Measurements from ENCODE around the gene CEP126.
"Not testable (repeated sequence)": the region's sequence is repeated elsewhere in the genome, so short reads cannot be mapped to it uniquely, and the experiment has no call there.

The CEP126 gene

GRCh38 chr11:101923554-101923953 lies 8.7 kb downstream of the CEP126 start:
- no peak for DNase-seq (ENCODE audit: low read depth in 1 of 2, low spot score in 1 of 2)

DNA sequence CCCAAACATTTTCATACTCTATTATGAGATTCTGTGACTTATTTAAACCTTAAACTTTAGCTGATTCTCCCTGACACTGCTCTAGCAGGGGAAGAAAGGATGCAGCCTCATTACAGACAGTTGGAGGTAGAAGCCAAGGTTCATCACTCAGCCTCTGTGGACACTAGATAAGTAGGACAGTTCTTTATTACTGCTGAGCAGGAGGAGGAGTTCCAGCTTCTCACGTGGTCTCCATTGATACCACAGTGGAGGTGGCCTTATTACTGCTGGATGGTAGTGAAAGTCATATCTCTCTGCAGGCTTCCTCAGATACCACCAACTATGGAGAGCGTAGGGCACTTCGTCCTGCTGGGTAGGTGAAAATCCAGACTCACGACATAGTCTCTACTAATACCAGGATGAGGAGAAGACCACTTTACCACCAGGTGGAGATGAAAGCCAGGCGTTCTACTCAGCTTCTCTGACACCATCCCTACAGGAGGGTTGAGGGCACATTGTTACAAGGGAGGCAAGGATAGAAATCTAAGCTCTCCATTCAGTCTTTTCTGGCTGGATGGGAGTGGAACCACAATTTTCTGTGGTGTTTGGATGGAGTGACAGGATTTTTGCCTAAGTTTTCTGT lies 14.6 kb downstream of the CEP126 start:
- no peak for DNase-seq (ENCODE audit: low read depth in 1 of 2, low spot score in 1 of 2)

DNA sequence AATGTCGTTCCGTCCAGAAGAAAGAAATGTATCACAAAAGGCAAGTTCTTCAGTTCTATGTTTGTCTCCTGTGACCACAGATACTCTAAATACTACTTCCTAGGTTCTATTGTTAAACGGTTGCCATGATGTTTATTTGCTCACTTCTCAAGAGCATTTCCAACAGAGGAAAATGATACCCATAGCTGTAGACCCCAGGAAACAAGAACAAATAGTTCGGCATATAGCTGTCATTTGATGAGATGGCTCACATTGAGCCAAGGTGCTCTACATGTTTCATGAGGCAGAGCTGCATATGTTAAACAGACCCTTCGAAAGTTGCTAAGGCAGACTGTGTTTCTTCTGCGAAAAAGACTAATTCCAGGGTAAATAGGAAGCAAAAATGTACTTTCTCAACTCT lies 16.9 kb downstream of the CEP126 start:
- no peak for DNase-seq (ENCODE audit: low read depth in 1 of 2, low spot score in 1 of 2)

DNA sequence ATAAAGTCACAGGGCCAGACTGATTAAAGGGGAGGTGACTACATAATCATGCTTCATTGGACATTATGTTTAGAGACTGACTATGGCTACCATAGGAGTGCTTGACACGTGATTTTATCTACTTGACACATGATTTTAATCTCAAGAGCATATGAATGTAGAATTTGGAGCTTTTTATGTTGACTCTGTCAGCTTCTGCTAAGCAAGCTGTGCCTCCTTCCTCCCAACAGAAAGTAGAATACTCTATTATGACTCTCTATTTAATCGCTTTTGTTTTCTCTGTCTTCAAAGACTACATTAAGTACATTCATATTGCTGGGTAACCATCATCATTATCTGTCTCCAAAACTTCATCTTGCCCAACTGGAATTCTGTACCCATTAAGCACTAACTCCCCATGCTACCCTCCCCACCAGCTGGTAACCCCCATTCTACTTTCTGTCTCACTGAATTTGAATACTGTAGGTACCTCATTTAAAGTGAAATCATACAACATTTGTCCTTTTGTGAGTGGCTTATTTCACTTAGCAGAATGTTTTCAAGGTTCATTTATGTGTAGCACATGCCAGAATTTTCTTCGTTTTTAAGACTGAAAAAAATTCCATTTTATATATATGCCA lies 26.2 kb downstream of the CEP126 start:
- no peak for DNase-seq (ENCODE audit: low read depth in 1 of 2, low spot score in 1 of 2)

DNA sequence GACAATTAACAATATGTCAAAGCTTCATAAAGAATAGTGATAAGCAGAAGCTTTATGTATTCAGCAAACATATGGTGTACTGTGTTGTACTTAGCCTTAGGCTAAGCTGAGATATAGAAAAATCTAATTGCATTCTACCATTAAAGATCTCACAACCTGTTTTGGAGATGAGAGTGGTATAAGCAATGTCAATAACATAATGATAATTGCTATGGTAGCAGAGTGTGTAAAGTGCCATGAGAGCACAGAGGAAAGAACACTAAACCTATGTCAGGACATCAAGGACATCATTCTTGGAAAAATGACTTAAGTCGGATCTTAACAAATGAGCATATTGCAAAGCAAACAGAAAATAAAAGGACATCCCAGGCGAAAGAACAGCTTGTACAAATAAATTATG lies 30.1 kb downstream of the CEP126 start:
- DNase-seq (ENCODE audit: low read depth in 1 of 2, low spot score in 1 of 2): no peak

GRCh38 chr11:101945448-101945847 lies 30.6 kb downstream of the CEP126 start:
- DNase-seq (ENCODE audit: low read depth in 1 of 2, low spot score in 1 of 2): no peak

- no peak for DNase-seq (ENCODE audit: low read depth in 1 of 2, low spot score in 1 of 2)
These were observed 34.9 kb downstream of the CEP126 start for GRCh38 chr11:101949680-101950220.

- DNase-seq (ENCODE audit: low read depth in 1 of 2, low spot score in 1 of 2): no peak
These were observed 40.5 kb downstream of the CEP126 start for GRCh38 chr11:101955278-101955677.

GRCh38 chr11:101955701-101956100 lies 40.9 kb downstream of the CEP126 start:
- no peak for DNase-seq (ENCODE audit: low read depth in 1 of 2, low spot score in 1 of 2)

- no peak for DNase-seq (ENCODE audit: low read depth in 1 of 2, low spot score in 1 of 2)
These were observed 45.4 kb downstream of the CEP126 start for GRCh38 chr11:101960231-101960630.

DNA sequence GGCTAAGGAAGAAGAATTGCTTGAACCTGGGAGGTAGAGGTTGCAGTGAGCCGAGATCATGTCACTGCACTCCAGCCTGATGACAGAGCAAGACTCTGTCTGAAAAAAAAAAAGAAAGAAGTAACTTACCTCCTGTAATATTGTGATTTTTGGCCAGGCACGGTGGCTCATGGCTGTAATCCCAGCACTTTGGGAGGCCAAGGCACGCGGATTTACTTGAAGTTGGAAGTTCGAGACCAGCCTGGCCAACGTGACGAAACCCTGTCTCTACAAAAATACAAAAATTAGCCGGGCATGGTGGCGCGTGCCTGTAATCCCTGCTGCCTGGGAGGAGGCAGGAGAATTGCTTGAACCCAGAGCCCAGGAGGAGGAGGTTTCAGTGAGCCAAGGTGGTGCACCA lies 49.4 kb downstream of the CEP126 start:
- DNase-seq (ENCODE audit: low read depth in 1 of 2, low spot score in 1 of 2): not testable (repeated sequence)

DNA sequence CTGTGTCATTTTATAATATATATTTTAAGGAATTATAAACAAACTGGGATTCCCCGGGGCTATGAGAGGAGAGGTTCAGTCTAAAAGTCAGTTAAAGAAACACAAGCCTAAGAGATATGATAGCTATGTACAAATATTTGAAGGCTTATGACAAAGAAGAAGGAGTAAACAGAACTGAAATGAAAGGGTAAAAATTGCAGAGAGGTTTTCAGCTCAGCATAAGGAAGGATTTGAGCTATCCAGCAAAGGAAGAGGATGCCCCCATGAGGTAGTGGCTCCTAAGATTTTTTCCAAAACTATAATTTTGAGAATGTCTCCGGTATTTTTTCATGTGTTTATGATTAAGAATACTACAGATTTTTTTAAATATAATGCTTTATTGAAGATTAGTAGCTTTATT lies 59.4 kb downstream of the CEP126 start:
- DNase-seq (ENCODE audit: low read depth in 1 of 2, low spot score in 1 of 2): no peak

GRCh38 chr11:101974771-101975170 lies 60.0 kb downstream of the CEP126 start:
- no peak for DNase-seq (ENCODE audit: low read depth in 1 of 2, low spot score in 1 of 2)

GRCh38 chr11:101975734-101976133 lies 60.9 kb downstream of the CEP126 start:
- no peak for DNase-seq (ENCODE audit: low read depth in 1 of 2, low spot score in 1 of 2)

- no peak for DNase-seq (ENCODE audit: low read depth in 1 of 2, low spot score in 1 of 2)
These were observed 72.6 kb downstream of the CEP126 start for GRCh38 chr11:101987370-101987769.

GRCh38 chr11:101993172-101993571 lies 78.4 kb downstream of the CEP126 start:
- DNase-seq (ENCODE audit: low read depth in 1 of 2, low spot score in 1 of 2): no peak

- not testable (repeated sequence) for DNase-seq (ENCODE audit: low read depth in 1 of 2, low spot score in 1 of 2)
These were observed 79.3 kb downstream of the CEP126 start for GRCh38 chr11:101994052-101994469.

- no peak for DNase-seq (ENCODE audit: low read depth in 1 of 2, low spot score in 1 of 2)
These were observed 81.3 kb downstream of the CEP126 start for GRCh38 chr11:101996111-101996510.

DNA sequence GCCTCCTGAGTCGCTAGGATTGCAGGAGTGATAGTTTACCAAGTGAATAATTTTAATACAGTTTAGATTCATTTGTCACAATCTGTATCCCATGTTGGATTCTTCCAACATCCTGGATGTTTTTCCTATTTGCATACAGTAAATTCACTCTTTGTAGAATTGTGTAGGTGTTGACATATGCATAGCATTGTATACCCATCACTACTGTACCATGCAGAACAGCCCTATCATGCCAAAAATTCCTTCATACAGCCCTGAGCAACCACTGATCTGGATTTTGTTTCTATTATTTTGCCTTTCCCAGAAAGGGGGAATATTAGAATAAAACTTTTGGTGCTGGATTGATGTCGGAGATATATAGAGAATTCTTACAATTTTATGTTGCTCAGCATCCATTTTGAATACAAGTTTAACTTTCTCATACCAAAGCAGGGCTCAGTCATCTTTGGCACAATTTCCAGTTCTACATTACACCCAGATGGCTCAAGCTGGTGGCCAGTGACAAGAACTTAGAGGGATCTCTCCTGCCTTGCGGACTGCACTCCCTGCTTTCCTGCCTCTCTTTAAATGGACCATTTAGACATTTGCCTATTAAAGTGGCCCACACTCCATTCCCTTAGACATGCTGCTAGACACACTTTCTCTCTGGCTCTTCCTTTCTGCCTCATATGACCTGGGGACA lies 87.0 kb downstream of the CEP126 start:
- DNase-seq (ENCODE audit: low read depth in 1 of 2, low spot score in 1 of 2): no peak

- no peak for DNase-seq (ENCODE audit: low read depth in 1 of 2, low spot score in 1 of 2)
These were observed 89.4 kb downstream of the CEP126 start for GRCh38 chr11:102004220-102004619.

DNA sequence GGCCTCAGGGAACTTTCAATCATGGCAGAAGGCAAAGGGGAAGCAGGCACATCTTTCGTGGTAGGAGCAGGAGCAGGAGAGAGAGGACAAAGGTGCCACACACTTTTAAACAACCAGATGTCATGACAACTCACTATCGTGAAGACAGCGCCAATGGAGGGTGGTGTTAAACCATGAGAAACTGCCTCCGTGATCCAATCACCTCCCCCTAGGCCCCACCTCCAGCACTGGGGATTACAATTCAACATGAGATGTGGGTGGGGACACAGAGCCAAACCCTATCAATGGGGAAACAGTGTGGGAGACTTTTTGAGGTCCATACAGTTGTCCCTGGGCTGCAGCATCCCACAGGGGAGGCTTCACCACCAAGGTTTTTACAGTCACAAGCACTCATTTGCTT lies 90.5 kb downstream of the CEP126 start:
- no peak for DNase-seq (ENCODE audit: low read depth in 1 of 2, low spot score in 1 of 2)

DNA sequence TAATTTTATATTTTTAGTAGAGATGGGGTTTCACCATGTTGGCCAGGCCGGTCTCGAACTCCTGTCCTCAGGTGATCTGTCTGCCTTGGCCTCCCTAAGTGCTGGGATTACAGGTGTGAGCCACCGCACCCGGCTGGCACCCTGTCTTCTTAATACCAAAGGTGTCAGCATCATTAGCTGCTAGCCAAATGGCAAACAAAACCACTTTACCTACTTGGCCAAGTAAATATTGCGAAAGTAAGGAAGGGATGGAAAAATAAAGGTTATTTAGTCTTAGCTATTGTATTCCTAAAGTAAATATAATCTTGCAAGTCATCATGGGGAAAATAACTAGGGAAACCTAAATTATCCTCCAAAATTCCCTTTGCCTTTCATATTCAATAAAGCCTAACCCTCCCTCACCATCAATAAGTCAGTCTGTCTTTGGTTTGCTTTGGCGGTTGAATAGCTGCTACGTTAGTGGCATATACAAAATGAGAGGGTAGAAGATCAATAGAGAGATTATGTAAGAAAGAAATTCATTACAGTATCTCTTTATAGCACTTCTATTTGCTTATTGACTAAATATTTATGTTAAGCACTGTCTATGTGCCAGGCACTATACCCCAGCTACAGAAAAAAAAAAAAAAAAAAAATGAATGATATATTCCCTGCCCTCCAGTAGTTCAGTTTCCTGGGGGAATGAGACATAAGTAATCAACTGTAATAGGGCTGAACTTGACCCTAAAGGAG lies 92.2 kb downstream of the CEP126 start:
- no peak for DNase-seq (ENCODE audit: low read depth in 1 of 2, low spot score in 1 of 2)

Measured in activated CD4-positive, alpha-beta T cell treated with anti-CD3 and anti-CD28 coated beads, Interleukin-2, amount 50 U/mL, for 24 hours (primary cell).